H1 (cell line): ENCODE measurements around the gene S100PBP. TPM values are rescaled to one million over a fixed set of nuclear protein-coding genes. Genes with fewer than 3 reads are reported as not detected.

Experiments used
- CTCF ChIA-PET: fragments of 300-600 bp; sonication (Branson Sonifier 250); formaldehyde crosslinking; loops from one replicate; lab custom pipeline; 2021; ENCODE audit not compliant: partially characterized antibody; lab: Charles Lee
- POLR2A ChIA-PET: fragments of 300-600 bp; sonication (Branson Sonifier 250); formaldehyde crosslinking; loops from one replicate; lab custom pipeline; 2021; ENCODE audit warnings: inconsistent platforms; ENCODE audit not compliant: partially characterized antibody; lab: Charles Lee
- DNase-seq, 2 experiments: peaks; one replicate each; pipeline versions ENCODE4 v3.0.0 to v3.0.0-alpha.2; 2010 to 2022; ENCODE audit warnings: low spot score in 2 of 2, low read depth in 1 of 2, mixed read lengths in 1 of 2
- FAIRE-seq: peaks from 2 replicates; lab custom pipeline; 2011; peaks lifted over from hg19 to GRCh38; lab: Jason Lieb, UNC
- H2AFZ ChIP-seq: 2 replicates; pipeline ENCODE4 v1.8.1; 2012; ENCODE audit warnings: low read length, inconsistent platforms
- H2AK5ac ChIP-seq: 2 replicates; pipeline ENCODE4 v1.6.1; 2013; ENCODE audit warnings: low read depth, low read length
- H2BK120ac ChIP-seq: replicated peaks from 2 replicates; pipeline ENCODE3; 2013; ENCODE audit warnings: low read depth, low read length, inconsistent platforms
- H2BK12ac ChIP-seq: 2 replicates; pipeline ENCODE4 v1.6.1; 2013; ENCODE audit warnings: low read depth, low read length
- H2BK15ac ChIP-seq: 2 replicates; pipeline ENCODE4 v1.6.1; 2013; ENCODE audit warnings: low read length
- H2BK20ac ChIP-seq: 2 replicates; pipeline ENCODE4 v1.6.1; 2013; ENCODE audit warnings: low read length
- H2BK5ac ChIP-seq: 2 replicates; pipeline ENCODE4 v1.6.1; 2013; ENCODE audit warnings: low read depth, low read length
- H3K14ac ChIP-seq: 2 replicates; pipeline ENCODE4 v1.6.1; 2013; ENCODE audit warnings: inconsistent platforms; ENCODE audit not compliant: insufficient read length
- H3K18ac ChIP-seq: 2 replicates; pipeline ENCODE4 v1.6.1; 2013; ENCODE audit warnings: low read length; ENCODE audit errors: extremely low read depth
- H3K23ac ChIP-seq: 2 replicates; pipeline ENCODE4 v1.6.1; 2013; ENCODE audit warnings: inconsistent platforms; ENCODE audit not compliant: insufficient read length
- H3K23me2 ChIP-seq: 2 replicates; pipeline ENCODE4 v1.6.1; 2013; ENCODE audit warnings: low read depth, low read length
- H3K27ac ChIP-seq: 2 replicates; pipeline ENCODE4 v1.6.1; 2011; ENCODE audit warnings: low read depth, low read length, inconsistent platforms
- H3K27me3 ChIP-seq, 4 experiments: replicated peaks in 1 of 4; 1 replicate in 1 of 4; 2 replicates in 3 of 4; pipeline versions ENCODE4 v1.6.1 to v1.8.1; 2011 to 2013; ENCODE audit warnings: low read length in 3 of 4, mild to moderate bottlenecking in 3 of 4, inconsistent platforms in 2 of 4, mixed read lengths in 2 of 4, moderate library complexity in 1 of 4; ENCODE audit not compliant: control insufficient read depth in 3 of 4, insufficient read depth in 3 of 4; ENCODE audit errors: extremely low read depth in 1 of 4
- H3K36me3 ChIP-seq, 4 experiments: 2 replicates each; pipeline versions ENCODE4 v1.6.1 to v1.8.1; 2011 to 2013; ENCODE audit warnings: mild to moderate bottlenecking in 4 of 4, low read length in 3 of 4, moderate library complexity in 2 of 4, control low read depth in 1 of 4, inconsistent platforms in 1 of 4; ENCODE audit not compliant: insufficient read depth in 4 of 4, control insufficient read depth in 2 of 4
- H3K4ac ChIP-seq: replicated peaks from 2 replicates; pipeline ENCODE3; 2013; ENCODE audit warnings: low read length, low read depth, mixed read lengths, inconsistent platforms; ENCODE audit not compliant: insufficient read length
- H3K4me1 ChIP-seq, 4 experiments: replicated peaks in 1 of 4; 1 replicate in 1 of 4; 2 replicates in 3 of 4; pipeline versions ENCODE4 v1.6.1 to v1.8.1; 2011 to 2013; ENCODE audit warnings: low read length in 3 of 4, inconsistent platforms in 2 of 4, mixed read lengths in 1 of 4; ENCODE audit not compliant: insufficient read depth in 4 of 4, control insufficient read depth in 3 of 4
- H3K4me2 ChIP-seq, 2 experiments: 2 replicates each; pipeline versions ENCODE4 v1.6.1 to v1.8.1; 2011 to 2013; ENCODE audit warnings: low read depth in 2 of 2, low read length in 2 of 2, control low read depth in 1 of 2, inconsistent platforms in 1 of 2, mild to moderate bottlenecking in 1 of 2; ENCODE audit not compliant: insufficient read depth in 1 of 2
- H3K4me3 ChIP-seq, 4 experiments: fragments of 200-600, 300-600 bp in 1 of 4; sonication (generic), shearing (Covaris generic), sonication (Bioruptor Twin) in 1 of 4; 2 replicates each; pipeline versions ENCODE4 v1.5.1 to v1.8.1; 2011 to 2016; ENCODE audit warnings: low read length in 4 of 4, low read depth in 3 of 4, control low read depth in 2 of 4, inconsistent platforms in 2 of 4, mild to moderate bottlenecking in 2 of 4, mixed read lengths in 1 of 4, moderate library complexity in 1 of 4; ENCODE audit not compliant: insufficient read depth in 2 of 4; ENCODE audit errors: extremely low read depth in 1 of 4
- H3K56ac ChIP-seq: replicated peaks from 2 replicates; pipeline ENCODE3; 2013; ENCODE audit warnings: low read depth, mild to moderate bottlenecking, mixed read lengths, low read length, inconsistent platforms; ENCODE audit not compliant: insufficient read length
- H3K79me1 ChIP-seq: 2 replicates; pipeline ENCODE4 v1.6.1; 2013; ENCODE audit warnings: low read depth, low read length, control low read depth
- H3K79me2 ChIP-seq, 2 experiments: 2 replicates each; pipeline versions ENCODE4 v1.6.1 to v1.8.1; 2012 to 2013; ENCODE audit warnings: low read length in 2 of 2, mild to moderate bottlenecking in 2 of 2, inconsistent platforms in 1 of 2; ENCODE audit not compliant: insufficient read depth in 2 of 2, control insufficient read depth in 1 of 2
- H3K9ac ChIP-seq, 4 experiments: replicated peaks in 1 of 4; 1 replicate in 1 of 4; 2 replicates in 3 of 4; pipeline versions ENCODE4 v1.6.1 to v1.8.1; 2011 to 2013; ENCODE audit warnings: low read depth in 3 of 4, low read length in 3 of 4, control low read depth in 2 of 4, mild to moderate bottlenecking in 2 of 4, moderate library complexity in 2 of 4, inconsistent platforms in 1 of 4; ENCODE audit errors: extremely low read depth in 1 of 4
- H3K9me3 ChIP-seq, 2 experiments: 2 replicates each; pipeline versions ENCODE4 v1.6.1 to v1.8.1; 2012 to 2013; ENCODE audit warnings: mild to moderate bottlenecking in 2 of 2, moderate library complexity in 2 of 2, control low read depth in 1 of 2, inconsistent platforms in 1 of 2, low read depth in 1 of 2, low read length in 1 of 2, mixed read lengths in 1 of 2; ENCODE audit not compliant: insufficient read depth in 2 of 2
- H4K20me1 ChIP-seq, 2 experiments: replicated peaks in 1 of 2; 2 replicates each; pipeline versions ENCODE3 to v1.8.1; 2011 to 2013; ENCODE audit warnings: inconsistent platforms in 2 of 2, low read length in 2 of 2, mild to moderate bottlenecking in 1 of 2; ENCODE audit not compliant: insufficient read depth in 2 of 2, control insufficient read depth in 1 of 2
- H4K5ac ChIP-seq: 2 replicates; pipeline ENCODE4 v1.6.1; 2013; ENCODE audit warnings: low read length, low read depth, mixed read lengths, inconsistent platforms; ENCODE audit not compliant: insufficient read length
- H4K8ac ChIP-seq: 2 replicates; pipeline ENCODE4 v1.8.0; 2013; ENCODE audit warnings: mild to moderate bottlenecking, moderate library complexity, low read length, inconsistent platforms; ENCODE audit not compliant: insufficient read depth; ENCODE audit errors: extremely low read depth
- H4K91ac ChIP-seq: replicated peaks from 2 replicates; pipeline ENCODE3; 2013; ENCODE audit warnings: low read length, mixed read lengths, inconsistent platforms; ENCODE audit not compliant: insufficient read length
- ASH2L ChIP-seq: fragments of 200-600, 300-600 bp; sonication (generic); IDR thresholded peaks from one replicate; pipeline ENCODE4 v1.7.1; 2017; ENCODE audit warnings: low read length
- BACH1 ChIP-seq: IDR thresholded peaks from 2 replicates; pipeline ENCODE4 v1.6.1; 2012; ENCODE audit warnings: low read length, improper control_type of control experiment
- POLR2A ChIP-seq, 2 experiments: IDR thresholded peaks; 1 replicate in 1 of 2; 2 replicates in 1 of 2; pipeline ENCODE4 v1.6.1; 2011; ENCODE audit warnings: low read depth in 2 of 2, low read length in 2 of 2, mild to moderate bottlenecking in 2 of 2; ENCODE audit errors: control extremely low read depth in 1 of 2
- POLR2AphosphoS5 ChIP-seq: IDR thresholded peaks from 2 replicates; pipeline ENCODE4 v1.6.1; 2011; ENCODE audit warnings: low read depth, low read length
- POU5F1 ChIP-seq: IDR thresholded peaks from 2 replicates; pipeline ENCODE4 v1.6.1; 2011; ENCODE audit warnings: low read depth, mild to moderate bottlenecking, low read length, moderate library complexity
- SIN3A ChIP-seq, 2 experiments: IDR thresholded peaks in 1 of 2; conservative IDR thresholded peaks in 1 of 2; 2 replicates each; pipeline ENCODE4 v1.6.1; 2011 to 2012; ENCODE audit warnings: low read length in 2 of 2, improper control_type of control experiment in 1 of 2, low read depth in 1 of 2, mild to moderate bottlenecking in 1 of 2
- TEAD4 ChIP-seq: IDR thresholded peaks from 2 replicates; pipeline ENCODE4 v1.6.1; 2012; ENCODE audit warnings: low read depth, low read length, inconsistent platforms, mixed read lengths
- WGBS, 2 experiments: shearing (Covaris generic) in 1 of 2; methylation state at CpG; one replicate each; pipeline versions ENCODE4 v1.1.6 to v1.1.7; 2013 to 2015; ENCODE audit warnings: low lambda C conversion rate in 2 of 2, mixed read lengths in 2 of 2, inconsistent platforms in 1 of 2, low coverage in 1 of 2, missing lambda C conversion rate in 1 of 2; ENCODE audit not compliant: insufficient replicate concordance in 2 of 2, insufficient coverage in 1 of 2, insufficient read length in 1 of 2; ENCODE audit errors: extremely low coverage in 1 of 2, missing lambda C conversion rate in 1 of 2; 5-methylcytosine and 5-hydroxymethylcytosine counted together
- polyA plus RNA-seq, 7 experiments: library from polyadenylated mRNA; depleted of rRNA in 3 of 7; stranded (reverse) in 5 of 7; unstranded in 2 of 7; fragments of >200 nt in 5 of 7; fragments of 200-250 nt in 2 of 7; gene quantifications; 1 replicate in 5 of 7; 2 replicates in 1 of 7; 4 replicates in 1 of 7; pipeline versions ENCODE4 v1.2.1 to v1.2.3, GENCODE V29; 2011 to 2013; ENCODE audit warnings: missing spikeins in 2 of 7, mixed read lengths in 2 of 7
- total RNA-seq: library from RNA; stranded (reverse); fragmentation: NEBNext Ultra II Directional; extraction: Animal tissue kit (Norgen Biotek cat#: 25700); gene quantifications from 2 replicates; pipeline ENCODE4 v1.2.1, GENCODE V29; 2021

S100PBP gene
- total and polyA plus RNA-seq, 2 of the 8 experiments (the other 6 are each of a cell fraction or from before 2014, with no cell fraction given) = 43.8 to 68.3 TPM

GRCh38 chr1:32780005-32780404 lies 37.4 kb upstream of the S100PBP start:
- no peak for DNase-seq
- Histone ChIP-seq H3K56ac (no peak overlapping the region), H4K8ac (no peak overlapping the region), H4K5ac (no peak overlapping the region), H2BK120ac (no peak overlapping the region), H2BK15ac (no peak overlapping the region), H3K79me1 (no peaks in the 10 kb centered on the region; the same call in 1 of the 2 replicates), H4K20me1 (peaks cover 7 to 13% of the 10 kb centered on the region in 2 experiments), H2BK5ac (no peak overlapping the region), H3K9me3 (no peaks in the 10 kb centered on the region), H2AFZ (no peak overlapping the region), H3K79me2 (no peaks in the 10 kb centered on the region), H2BK12ac (no peak overlapping the region), H3K23me2 (no peaks in the 10 kb centered on the region), H3K4me1 (peaks cover 0 to 4% (median 1%) of the 10 kb centered on the region in 4 experiments; a peak in 1 of 7 replicates), H3K4ac (no peak overlapping the region), H3K14ac (no peak overlapping the region), H2AK5ac (no peak overlapping the region), H3K4me2 (no peak overlapping the region), H3K23ac (no peak overlapping the region), H4K91ac (no peak overlapping the region), H3K9ac (no peak overlapping the region), H3K36me3 (peaks cover 48 to 92% (median 72%) of the 10 kb centered on the region in 4 experiments), H2BK20ac (no peak overlapping the region), H3K27ac (no peak overlapping the region), H3K18ac (no peak overlapping the region), H3K4me3 (no peak overlapping the region), H3K27me3 (no peaks in the 10 kb centered on the region)
- ChIA-PET POLR2A (interaction anchor here (1.2 to 1.4 kb wide), 3 partner anchors 10 to 68 kb away, joined by 3 to 4 read pairs (median 3); no protein-coding TSS in a partner anchor), CTCF (interaction anchor here (2.0 to 4.9 kb wide), 2 partner anchors 8 to 68 kb away, joined by 6 to 32 read pairs; no protein-coding TSS in a partner anchor)
- 87% methylated on average over 7 of the region's 8 CpGs; no CpG with 5 or more reads in 1 of the 2 experiments for WGBS, 2 experiments
- no peak for FAIRE-seq
- TF ChIP-seq POLR2A (IDR thresholded peaks at IDR 0.05; ENCODE audit: control extremely low read depth in 1 of 2, low read depth in 2 of 2, low read length in 2 of 2) (no peak), POLR2AphosphoS5 (peak; percentile 12; the same call in 1 of the 2 replicates), TEAD4 (no peak), BACH1 (no peak), SIN3A (conservative IDR thresholded peaks at IDR 0.05 in 1 of 2, IDR thresholded peaks at IDR 0.05 in 1 of 2; ENCODE audit: low read depth in 1 of 2, low read length in 2 of 2) (no peak), ASH2L (no peak), POU5F1 (no peak)
